PC-9 (cell line): ENCODE measurements around the gene CCNL2.

Experiments
- EZH2 ChIP-seq: fragments of 200-600 bp; sonication (generic); IDR thresholded peaks from 2 replicates; pipeline ENCODE4 v1.8.0; 2017; ENCODE audit warnings: antibody characterized with exemption, low read depth
- TF ChIP-seq, protein P1 (sequence below): fragments of 200-600 bp; sonication (generic); conservative IDR thresholded peaks from 2 replicates; pipeline ENCODE4 v1.6.1; 2017; ENCODE audit warnings: mixed run types, antibody characterized with exemption, mild to moderate bottlenecking, moderate library complexity

DNA sequence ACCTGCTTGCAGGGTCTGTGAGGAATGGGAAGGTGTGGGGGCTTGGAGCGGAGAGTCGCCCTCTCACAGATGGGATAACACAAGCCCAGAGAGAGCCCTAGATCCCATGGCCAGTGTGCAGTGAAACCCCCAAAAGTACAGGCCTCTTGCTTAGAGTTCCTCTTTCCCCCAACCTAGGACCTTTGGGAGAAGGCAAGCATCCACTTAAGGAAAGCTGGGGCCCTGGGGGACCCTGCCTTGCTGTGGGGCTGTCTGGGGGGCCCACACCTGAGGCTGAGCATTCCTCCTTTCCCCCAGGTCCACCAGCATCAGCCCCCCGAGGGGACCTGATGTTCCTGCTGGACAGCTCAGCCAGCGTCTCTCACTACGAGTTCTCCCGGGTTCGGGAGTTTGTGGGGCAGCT, 37.5 kb upstream of the CCNL2 start:
- TF ChIP-seq, protein P1, sequence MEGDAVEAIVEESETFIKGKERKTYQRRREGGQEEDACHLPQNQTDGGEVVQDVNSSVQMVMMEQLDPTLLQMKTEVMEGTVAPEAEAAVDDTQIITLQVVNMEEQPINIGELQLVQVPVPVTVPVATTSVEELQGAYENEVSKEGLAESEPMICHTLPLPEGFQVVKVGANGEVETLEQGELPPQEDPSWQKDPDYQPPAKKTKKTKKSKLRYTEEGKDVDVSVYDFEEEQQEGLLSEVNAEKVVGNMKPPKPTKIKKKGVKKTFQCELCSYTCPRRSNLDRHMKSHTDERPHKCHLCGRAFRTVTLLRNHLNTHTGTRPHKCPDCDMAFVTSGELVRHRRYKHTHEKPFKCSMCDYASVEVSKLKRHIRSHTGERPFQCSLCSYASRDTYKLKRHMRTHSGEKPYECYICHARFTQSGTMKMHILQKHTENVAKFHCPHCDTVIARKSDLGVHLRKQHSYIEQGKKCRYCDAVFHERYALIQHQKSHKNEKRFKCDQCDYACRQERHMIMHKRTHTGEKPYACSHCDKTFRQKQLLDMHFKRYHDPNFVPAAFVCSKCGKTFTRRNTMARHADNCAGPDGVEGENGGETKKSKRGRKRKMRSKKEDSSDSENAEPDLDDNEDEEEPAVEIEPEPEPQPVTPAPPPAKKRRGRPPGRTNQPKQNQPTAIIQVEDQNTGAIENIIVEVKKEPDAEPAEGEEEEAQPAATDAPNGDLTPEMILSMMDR, result no peak
- no peak for TF ChIP-seq EZH2
